GM23338 (cell line): ENCODE data around the gene MAP4. TPM values are rescaled to one million over a fixed set of nuclear protein-coding genes. Genes with fewer than 3 reads are reported as not detected.
"Not testable (repeated sequence)": the region's sequence is repeated elsewhere in the genome, so short reads cannot be mapped to it uniquely, and the experiment has no call there.

Source experiments
- ATAC-seq: fragments of 200-7000 bp; cut with Tn5 transposase; 3 replicates; pipeline ENCODE4 v1.9.1; 2020
- DNase-seq: peaks from one replicate; pipeline ENCODE4 v3.0.0-alpha.2; 2015; ENCODE audit warnings: low spot score
- H2AFZ ChIP-seq: fragments of 200-600 bp; sonication (generic); 2 replicates; pipeline ENCODE4 v1.8.0; 2016; ENCODE audit warnings: antibody characterized with exemption, mild to moderate bottlenecking, moderate library complexity
- H3F3A ChIP-seq: fragments of 200-600 bp; sonication (generic); replicated peaks from 2 replicates; pipeline ENCODE4 v1.8.0; 2017; ENCODE audit warnings: antibody characterized with exemption, mixed run types, low read depth
- H3K27ac ChIP-seq: fragments of 200-600 bp; sonication (generic); 2 replicates; pipeline ENCODE4 v1.6.1; 2016; ENCODE audit warnings: low read depth
- H3K27me3 ChIP-seq: fragments of 200-600 bp; sonication (generic); 2 replicates; pipeline ENCODE4 v1.8.0; 2016; ENCODE audit warnings: mild to moderate bottlenecking, mixed run types, moderate library complexity; ENCODE audit not compliant: insufficient read depth
- H3K36me3 ChIP-seq: fragments of 200-600 bp; sonication (generic); 2 replicates; pipeline ENCODE4 v1.8.0; 2016; ENCODE audit warnings: mild to moderate bottlenecking; ENCODE audit not compliant: insufficient read depth
- H3K4me1 ChIP-seq: fragments of 200-600 bp; sonication (generic); 2 replicates; pipeline ENCODE4 v1.8.0; 2016; ENCODE audit warnings: mild to moderate bottlenecking, moderate library complexity; ENCODE audit not compliant: insufficient read depth
- H3K4me2 ChIP-seq: fragments of 200-600 bp; sonication (generic); 2 replicates; pipeline ENCODE4 v1.7.1; 2017; ENCODE audit warnings: mixed run types
- H3K4me3 ChIP-seq: fragments of 200-600 bp; sonication (generic); 2 replicates; pipeline ENCODE4 v1.6.1; 2016; ENCODE audit warnings: mixed run types
- H3K79me2 ChIP-seq: fragments of 200-600 bp; sonication (generic); replicated peaks from 2 replicates; pipeline ENCODE4 v1.8.0; 2017; ENCODE audit warnings: mild to moderate bottlenecking; ENCODE audit not compliant: insufficient read depth
- H3K9me2 ChIP-seq: fragments of 200-600 bp; sonication (generic); 2 replicates; pipeline ENCODE4 v1.8.0; 2017; ENCODE audit not compliant: insufficient read depth
- H4K20me1 ChIP-seq: fragments of 200-600 bp; sonication (generic); replicated peaks from 2 replicates; pipeline ENCODE4 v1.8.0; 2017; ENCODE audit warnings: mild to moderate bottlenecking; ENCODE audit not compliant: insufficient read depth
- H3K27ac Mint-ChIP-seq: 2 replicates; pipeline ENCODE4 v1.8.0; 2020; ENCODE audit warnings: inconsistent platforms, mild to moderate bottlenecking, moderate library complexity, mixed read lengths
- H3K27me3 Mint-ChIP-seq: 3 replicates; pipeline ENCODE4 v1.8.0; 2022; ENCODE audit warnings: low read depth, mild to moderate bottlenecking, moderate library complexity, mixed read lengths, inconsistent platforms; ENCODE audit not compliant: insufficient read depth, poor library complexity
- H3K36me3 Mint-ChIP-seq: 3 replicates; pipeline ENCODE4 v1.8.0; 2021; ENCODE audit warnings: low read depth, mild to moderate bottlenecking, inconsistent platforms, moderate library complexity, mixed read lengths
- H3K4me1 Mint-ChIP-seq: 3 replicates; pipeline ENCODE4 v1.8.0; 2020; ENCODE audit warnings: mild to moderate bottlenecking, inconsistent platforms, mixed read lengths
- H3K4me3 Mint-ChIP-seq: 3 replicates; pipeline ENCODE4 v1.8.0; 2021; ENCODE audit warnings: moderate library complexity, mild to moderate bottlenecking, inconsistent platforms, mixed read lengths
- H3K9me3 Mint-ChIP-seq: 3 replicates; pipeline ENCODE4 v1.8.0; 2020; ENCODE audit warnings: moderate library complexity, mild to moderate bottlenecking, inconsistent platforms, mixed read lengths
- CREB1 ChIP-seq: fragments of 250-450 bp; sonication (Bioruptor Pico); IDR thresholded peaks from 2 replicates; pipeline ENCODE4 v1.5.0; 2020; ENCODE audit warnings: low read depth, mild to moderate bottlenecking, moderate library complexity
- CTCF ChIP-seq, 2 experiments: fragments of 200-600 bp in 1 of 2; sonication (generic) in 1 of 2; conservative IDR thresholded peaks; 2 replicates each; pipeline versions ENCODE4 v1.5.1 to v1.6.1; 2016 to 2017; ENCODE audit warnings: antibody characterized with exemption in 2 of 2, low read depth in 2 of 2, mild to moderate bottlenecking in 2 of 2, moderate library complexity in 1 of 2
- ETS1 ChIP-seq: IDR thresholded peaks from 2 replicates; pipeline ENCODE4 v1.6.1; 2016; ENCODE audit warnings: antibody characterized with exemption
- EZH2 ChIP-seq: fragments of 200-600 bp; sonication (generic); IDR thresholded peaks from one replicate; pipeline ENCODE4 v1.8.0; 2017; ENCODE audit warnings: antibody characterized with exemption, mild to moderate bottlenecking, low read depth; ENCODE audit not compliant: unreplicated experiment
- EZH2phosphoT487 ChIP-seq: fragments of 200-600 bp; sonication (generic); IDR thresholded peaks from one replicate; pipeline ENCODE4 v1.8.1; 2018; ENCODE audit warnings: antibody characterized with exemption; ENCODE audit not compliant: unreplicated experiment
- POLR2AphosphoS5 ChIP-seq: IDR thresholded peaks from 2 replicates; pipeline ENCODE4 v1.6.1; 2016; ENCODE audit warnings: antibody characterized with exemption, low read depth
- ZNF114 ChIP-seq: fragments of 250-450 bp; sonication (Bioruptor Pico); IDR thresholded peaks from 2 replicates; pipeline ENCODE4 v1.5.0; 2020; ENCODE audit warnings: mild to moderate bottlenecking, moderate library complexity
- ZNF331 ChIP-seq: fragments of 250-450 bp; sonication (Bioruptor Pico); IDR thresholded peaks from 2 replicates; pipeline ENCODE4 v1.5.0; 2020; ENCODE audit warnings: low read depth, mild to moderate bottlenecking, moderate library complexity
- polyA plus RNA-seq: library from polyadenylated mRNA; unstranded; fragments of >200 nt; fragmentation: Nextera tagmentation; extraction: Ambion mirVana; gene quantifications from 2 replicates; pipeline ENCODE4 v1.2.1, GENCODE V29; 2016
- total RNA-seq: library from RNA; depleted of rRNA; stranded (reverse); fragments of >200 nt; shearing (Covaris generic); gene quantifications from 2 replicates; pipeline ENCODE4 v1.2.3, GENCODE V29; 2014

Gene MAP4
- total and polyA plus RNA-seq, 2 experiments from 2014 or later: 103 to 113 TPM

GRCh38 chr3:48065035-48065434 lies 48.8 kb upstream of the MAP4 start:
- Mint-ChIP-seq H3K36me3 (peaks cover 30% of the 10 kb centered on the region), H3K9me3 (peaks cover 22% of the 10 kb centered on the region), H3K27me3 (no peaks in the 10 kb centered on the region), H3K4me3 (no peak overlapping the region), H3K4me1 (no peaks in the 10 kb centered on the region; the same call in 1 of the 3 replicates), H3K27ac (no peak overlapping the region)
- H3K36me3 ChIP-seq: no peaks in the 10 kb centered on the region
- H2AFZ ChIP-seq: no peak overlapping the region
- no peak for ATAC-seq
- no peak for DNase-seq
- H3K27me3 ChIP-seq: no peaks in the 10 kb centered on the region
- peaks cover 93% of the 10 kb centered on the region for H3K79me2 ChIP-seq
- H3K4me1 ChIP-seq: peaks cover 3% of the 10 kb centered on the region; the same call in 1 of the 2 replicates
- no peak for TF ChIP-seq ZNF114 (CRISPR knock-in tag)
- TF ChIP-seq CTCF (conservative IDR thresholded peaks at IDR 0.05; ENCODE audit: low read depth in 2 of 2): no peak
- TF ChIP-seq EZH2phosphoT487: no peak
- no peak for TF ChIP-seq ZNF331 (CRISPR knock-in tag)
- no peak for TF ChIP-seq POLR2AphosphoS5
- TF ChIP-seq EZH2: no peak
- 0 out of 2 replicates have a peak overlapping the region, but pooled peaks have one; percentile 14 for H3K27ac ChIP-seq
- H3K9me2 ChIP-seq: no peaks in the 10 kb centered on the region
- peaks cover 33% of the 10 kb centered on the region for H4K20me1 ChIP-seq
- H3K4me2 ChIP-seq: no peak overlapping the region
- 0 out of 2 replicates have a peak, but pooled peaks cover 3% of the 10 kb centered on the region for H3F3A ChIP-seq
- H3K4me3 ChIP-seq: no peak overlapping the region

- Histone ChIP-seq H3K36me3 (no peaks in the 10 kb centered on the region), H3K79me2 (peaks cover 93% of the 10 kb centered on the region), H3F3A (0 out of 2 replicates have a peak, but pooled peaks cover 3% of the 10 kb centered on the region), H3K4me3 (no peak overlapping the region), H3K27me3 (no peaks in the 10 kb centered on the region), H3K4me2 (no peak overlapping the region), H4K20me1 (peaks cover 34% of the 10 kb centered on the region), H2AFZ (no peak overlapping the region), H3K9me2 (no peaks in the 10 kb centered on the region), H3K27ac (peak overlapping the region; percentile 61; the same call in 1 of the 2 replicates), H3K4me1 (peaks cover 3% of the 10 kb centered on the region; the same call in 1 of the 2 replicates)
- Mint-ChIP-seq H3K27me3 (peaks cover 1% of the 10 kb centered on the region), H3K27ac (no peak overlapping the region), H3K36me3 (peaks cover 33% of the 10 kb centered on the region), H3K9me3 (peaks cover 28% of the 10 kb centered on the region), H3K4me1 (no peaks in the 10 kb centered on the region; the same call in 2 of the 3 replicates), H3K4me3 (no peak overlapping the region)
- ATAC-seq (no peak), DNase-seq (no peak)
- TF ChIP-seq CREB1 (CRISPR knock-in tag): no peak
- TF ChIP-seq ZNF331 (CRISPR knock-in tag): no peak
- TF ChIP-seq ETS1: no peak
Measured at GRCh38 chr3:48064292-48064829, 48.1 kb upstream of the MAP4 start.

GRCh38 chr3:48061586-48061985 lies 45.4 kb upstream of the MAP4 start:
- Histone ChIP-seq H4K20me1 (peaks cover 30% of the 10 kb centered on the region), H3K79me2 (peaks cover 85% of the 10 kb centered on the region)
- H3K4me3 ChIP-seq, DNase-seq, H3K27ac Mint-ChIP-seq, H3K9me2 ChIP-seq, H3K4me1 ChIP-seq, H2AFZ ChIP-seq, H3K27ac ChIP-seq, H3K4me1 Mint-ChIP-seq, H3K36me3 ChIP-seq, H3K27me3 ChIP-seq, H3F3A ChIP-seq, H3K27me3 Mint-ChIP-seq, H3K4me3 Mint-ChIP-seq, H3K4me2 ChIP-seq, ATAC-seq: not testable (repeated sequence)
- Mint-ChIP-seq H3K9me3 (peaks cover 37% of the 10 kb centered on the region), H3K36me3 (peaks cover 44% of the 10 kb centered on the region)
